22Rv1 (cell line): ENCODE results near the gene SLC22A17.

ENCODE experiments used
- ZFX ChIP-seq: fragments of 450-650 bp; IDR thresholded peaks from 2 replicates; pipeline ENCODE4 v1.6.1; 2017; ENCODE audit warnings: antibody characterized with exemption, borderline replicate concordance
- TF ChIP-seq, protein P1 (sequence below): fragments of 450-650 bp; IDR thresholded peaks from 2 replicates; pipeline ENCODE4 v1.5.1; 2017; ENCODE audit warnings: mild to moderate bottlenecking

DNA sequence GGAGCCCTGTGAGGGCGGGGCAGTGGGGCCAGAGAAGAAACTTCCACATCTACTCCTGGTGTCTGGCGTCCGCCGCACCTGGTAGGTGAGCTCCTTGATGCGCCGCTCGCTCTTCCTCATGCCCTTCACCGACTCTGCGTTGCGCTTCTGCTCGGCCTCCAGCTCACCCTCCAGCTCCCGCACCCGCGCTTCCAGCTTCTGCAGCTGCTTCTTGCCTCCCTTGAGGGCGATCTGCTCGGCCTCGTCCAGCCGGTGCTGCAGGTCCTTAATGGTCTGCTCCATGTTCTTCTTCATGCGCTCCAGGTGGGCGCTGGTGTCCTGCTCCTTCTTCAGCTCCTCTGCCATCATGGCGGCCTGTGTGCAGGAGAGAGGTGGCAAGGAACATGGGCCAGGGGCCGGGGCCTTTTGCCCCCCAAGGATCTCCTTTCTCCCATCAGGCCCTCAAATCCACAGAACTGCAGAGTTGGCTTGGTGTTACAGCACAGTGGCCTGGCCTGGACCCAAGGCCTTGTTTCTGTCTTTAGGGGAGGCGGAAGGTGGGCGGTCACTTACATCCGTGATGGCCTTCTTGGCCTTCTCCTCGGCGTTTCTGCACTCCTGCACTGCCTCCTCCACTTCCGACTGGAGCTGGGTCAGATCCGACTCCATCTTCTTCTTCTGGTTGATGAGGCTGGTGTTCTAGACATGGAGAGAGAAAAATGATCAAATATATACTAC lies 31.8 kb upstream of the SLC22A17 start:
- TF ChIP-seq, protein P1, sequence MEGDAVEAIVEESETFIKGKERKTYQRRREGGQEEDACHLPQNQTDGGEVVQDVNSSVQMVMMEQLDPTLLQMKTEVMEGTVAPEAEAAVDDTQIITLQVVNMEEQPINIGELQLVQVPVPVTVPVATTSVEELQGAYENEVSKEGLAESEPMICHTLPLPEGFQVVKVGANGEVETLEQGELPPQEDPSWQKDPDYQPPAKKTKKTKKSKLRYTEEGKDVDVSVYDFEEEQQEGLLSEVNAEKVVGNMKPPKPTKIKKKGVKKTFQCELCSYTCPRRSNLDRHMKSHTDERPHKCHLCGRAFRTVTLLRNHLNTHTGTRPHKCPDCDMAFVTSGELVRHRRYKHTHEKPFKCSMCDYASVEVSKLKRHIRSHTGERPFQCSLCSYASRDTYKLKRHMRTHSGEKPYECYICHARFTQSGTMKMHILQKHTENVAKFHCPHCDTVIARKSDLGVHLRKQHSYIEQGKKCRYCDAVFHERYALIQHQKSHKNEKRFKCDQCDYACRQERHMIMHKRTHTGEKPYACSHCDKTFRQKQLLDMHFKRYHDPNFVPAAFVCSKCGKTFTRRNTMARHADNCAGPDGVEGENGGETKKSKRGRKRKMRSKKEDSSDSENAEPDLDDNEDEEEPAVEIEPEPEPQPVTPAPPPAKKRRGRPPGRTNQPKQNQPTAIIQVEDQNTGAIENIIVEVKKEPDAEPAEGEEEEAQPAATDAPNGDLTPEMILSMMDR = no peak
- no peak for TF ChIP-seq ZFX
